Hepatocyte (in vitro differentiated cells): ENCODE measurements around the gene PLCD3.

Experiments
- CTCF ChIP-seq: fragments of 200-600 bp; sonication (generic); IDR thresholded peaks from 2 replicates; pipeline ENCODE4 v1.5.1; 2016; ENCODE audit warnings: antibody characterized with exemption, mild to moderate bottlenecking; ENCODE audit not compliant: poor library complexity
- EZH2phosphoT487 ChIP-seq: fragments of 200-600 bp; sonication (generic); IDR thresholded peaks from one replicate; pipeline ENCODE4 v1.6.1; 2018; ENCODE audit warnings: antibody characterized with exemption, mild to moderate bottlenecking, low read depth, moderate library complexity; ENCODE audit not compliant: unreplicated experiment, severe bottlenecking

- TF ChIP-seq EZH2phosphoT487 = no peak
- TF ChIP-seq CTCF = no peak
Measured at GRCh38 chr17:45067637-45068036, 64.7 kb downstream of the PLCD3 start.
